ENCODE data around the gene EFHD2.

The EFHD2 gene

GRCh38 chr1:15452216-15452615, 42.5 kb downstream of the EFHD2 start:
- in situ Hi-C loops (cut with MboI; ENCODE audit: low sequenced_read_pairs, unreplicated experiment): no loop called here

GRCh38 chr1:15452866-15453571, 43.3 kb downstream of the EFHD2 start:
- no peak for DNase-seq (ENCODE audit: low spot score)
- TF ChIP-seq, protein P1, sequence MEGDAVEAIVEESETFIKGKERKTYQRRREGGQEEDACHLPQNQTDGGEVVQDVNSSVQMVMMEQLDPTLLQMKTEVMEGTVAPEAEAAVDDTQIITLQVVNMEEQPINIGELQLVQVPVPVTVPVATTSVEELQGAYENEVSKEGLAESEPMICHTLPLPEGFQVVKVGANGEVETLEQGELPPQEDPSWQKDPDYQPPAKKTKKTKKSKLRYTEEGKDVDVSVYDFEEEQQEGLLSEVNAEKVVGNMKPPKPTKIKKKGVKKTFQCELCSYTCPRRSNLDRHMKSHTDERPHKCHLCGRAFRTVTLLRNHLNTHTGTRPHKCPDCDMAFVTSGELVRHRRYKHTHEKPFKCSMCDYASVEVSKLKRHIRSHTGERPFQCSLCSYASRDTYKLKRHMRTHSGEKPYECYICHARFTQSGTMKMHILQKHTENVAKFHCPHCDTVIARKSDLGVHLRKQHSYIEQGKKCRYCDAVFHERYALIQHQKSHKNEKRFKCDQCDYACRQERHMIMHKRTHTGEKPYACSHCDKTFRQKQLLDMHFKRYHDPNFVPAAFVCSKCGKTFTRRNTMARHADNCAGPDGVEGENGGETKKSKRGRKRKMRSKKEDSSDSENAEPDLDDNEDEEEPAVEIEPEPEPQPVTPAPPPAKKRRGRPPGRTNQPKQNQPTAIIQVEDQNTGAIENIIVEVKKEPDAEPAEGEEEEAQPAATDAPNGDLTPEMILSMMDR (IDR thresholded peaks at IDR 0.05; ENCODE audit: borderline replicate concordance, control extremely low read depth, extremely low read depth, insufficient read depth, missing control alignments): no peak
- in situ Hi-C loops (cut with MboI; ENCODE audit: low sequenced_read_pairs, unreplicated experiment): no loop called here

More at GRCh38 chr1:15452216-15452615, 42.5 kb downstream of the EFHD2 start:
- DNase-seq (ENCODE audit: low spot score): no peak
- TF ChIP-seq, protein P1 (IDR thresholded peaks at IDR 0.05; ENCODE audit: borderline replicate concordance, control extremely low read depth, extremely low read depth, insufficient read depth, missing control alignments): no peak

DNA sequence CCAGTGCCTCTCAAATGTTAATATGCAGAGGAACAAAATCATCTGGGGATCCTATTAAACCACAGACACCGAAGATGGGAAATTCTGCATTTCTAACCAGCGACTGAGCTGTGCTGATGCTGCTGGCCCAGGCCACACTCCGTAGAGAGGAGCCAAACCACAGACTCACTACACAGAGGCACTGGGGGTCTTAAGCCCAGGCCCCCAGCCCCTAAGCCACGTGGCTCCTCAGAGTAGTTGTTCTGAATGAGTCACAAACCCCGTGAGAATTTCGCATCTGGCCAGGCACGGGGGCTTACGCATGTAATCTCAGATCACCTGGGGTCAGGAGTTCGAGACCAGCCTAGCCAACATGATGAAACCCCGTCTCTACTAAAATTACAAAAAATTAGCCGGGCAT, 44.0 kb downstream of the EFHD2 start:
- in situ Hi-C loops (cut with MboI; ENCODE audit: low sequenced_read_pairs, unreplicated experiment): no loop called here
- TF ChIP-seq, protein P1 (IDR thresholded peaks at IDR 0.05; ENCODE audit: borderline replicate concordance, control extremely low read depth, extremely low read depth, insufficient read depth, missing control alignments): no peak
- no peak for DNase-seq (ENCODE audit: low spot score)

DNA sequence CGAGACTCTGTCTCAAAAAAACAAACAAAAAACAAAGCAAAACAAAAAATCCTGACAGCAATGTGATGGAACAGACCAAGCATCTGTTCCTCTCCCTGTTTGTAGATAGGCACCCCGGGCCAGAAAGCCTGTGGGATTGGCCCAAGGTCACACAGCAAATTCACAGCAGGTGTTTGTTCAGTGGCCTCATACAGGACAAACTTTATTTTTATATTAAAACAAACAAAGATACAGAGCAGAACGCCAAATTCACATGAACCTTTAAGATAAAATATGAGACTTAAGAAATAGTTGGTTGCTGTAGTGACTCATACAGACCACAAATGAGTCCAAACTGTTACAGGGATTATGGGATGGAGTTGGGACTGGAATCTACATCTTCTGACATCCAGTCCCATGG, 44.6 kb downstream of the EFHD2 start:
- DNase-seq (ENCODE audit: low spot score): no peak
- TF ChIP-seq, protein P1 (IDR thresholded peaks at IDR 0.05; ENCODE audit: borderline replicate concordance, control extremely low read depth, extremely low read depth, insufficient read depth, missing control alignments): no peak
- in situ Hi-C loops (cut with MboI; ENCODE audit: low sequenced_read_pairs, unreplicated experiment): no loop called here

- no peak for DNase-seq (ENCODE audit: low spot score)
- in situ Hi-C loops (cut with MboI; ENCODE audit: low sequenced_read_pairs, unreplicated experiment): no loop called here
- TF ChIP-seq, protein P1 (IDR thresholded peaks at IDR 0.05; ENCODE audit: borderline replicate concordance, control extremely low read depth, extremely low read depth, insufficient read depth, missing control alignments): no peak
Measured at GRCh38 chr1:15455522-15455921, 45.8 kb downstream of the EFHD2 start.

DNA sequence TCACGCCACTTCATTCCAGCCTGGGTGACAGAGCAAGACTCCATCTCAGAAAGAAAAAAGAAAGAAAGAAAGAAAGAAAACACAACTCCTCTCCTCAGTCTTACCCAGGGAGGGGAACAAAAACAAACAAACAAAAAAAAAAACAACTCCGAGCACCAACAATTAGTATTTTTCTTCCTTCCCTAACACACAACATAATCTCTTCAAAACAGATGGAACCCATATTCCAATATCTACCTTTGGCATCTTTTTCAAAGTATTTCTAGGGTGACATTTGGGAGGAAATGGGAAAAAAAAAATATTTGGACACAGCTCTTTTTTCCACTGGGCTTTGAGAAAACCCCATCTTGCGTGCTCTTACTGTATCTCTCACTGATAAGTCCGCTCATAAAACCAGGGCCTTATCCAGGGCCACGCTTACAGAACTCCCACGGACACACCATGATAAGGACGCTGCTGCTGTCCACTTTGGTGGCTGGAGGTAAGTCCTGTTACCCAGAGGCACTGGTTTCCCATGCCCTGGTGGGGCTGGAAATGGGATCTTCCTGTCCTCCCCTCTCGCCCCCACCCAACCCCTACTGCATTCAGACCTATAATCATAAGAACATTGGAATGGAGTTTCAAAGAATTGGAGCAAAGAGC, 46.7 kb downstream of the EFHD2 start, which contains the start of gene CELA2A:
CELA2A (plus strand) TSS at position 420 of the 642 bp plus-strand sequence; CDS start at position 442, 22 bp downstream.
- in situ Hi-C loops (cut with MboI; ENCODE audit: low sequenced_read_pairs, unreplicated experiment): no loop called here
- TF ChIP-seq, protein P1 (IDR thresholded peaks at IDR 0.05; ENCODE audit: borderline replicate concordance, control extremely low read depth, extremely low read depth, insufficient read depth, missing control alignments): no peak
- DNase-seq (ENCODE audit: low spot score): no peak
